ENCODE results near the gene ETF1. TPM values are rescaled to one million over a fixed set of nuclear protein-coding genes. Genes with fewer than 3 reads are reported as not detected.

The ETF1 gene
- polyA plus RNA-seq, 1 experiment = 107 TPM

DNA sequence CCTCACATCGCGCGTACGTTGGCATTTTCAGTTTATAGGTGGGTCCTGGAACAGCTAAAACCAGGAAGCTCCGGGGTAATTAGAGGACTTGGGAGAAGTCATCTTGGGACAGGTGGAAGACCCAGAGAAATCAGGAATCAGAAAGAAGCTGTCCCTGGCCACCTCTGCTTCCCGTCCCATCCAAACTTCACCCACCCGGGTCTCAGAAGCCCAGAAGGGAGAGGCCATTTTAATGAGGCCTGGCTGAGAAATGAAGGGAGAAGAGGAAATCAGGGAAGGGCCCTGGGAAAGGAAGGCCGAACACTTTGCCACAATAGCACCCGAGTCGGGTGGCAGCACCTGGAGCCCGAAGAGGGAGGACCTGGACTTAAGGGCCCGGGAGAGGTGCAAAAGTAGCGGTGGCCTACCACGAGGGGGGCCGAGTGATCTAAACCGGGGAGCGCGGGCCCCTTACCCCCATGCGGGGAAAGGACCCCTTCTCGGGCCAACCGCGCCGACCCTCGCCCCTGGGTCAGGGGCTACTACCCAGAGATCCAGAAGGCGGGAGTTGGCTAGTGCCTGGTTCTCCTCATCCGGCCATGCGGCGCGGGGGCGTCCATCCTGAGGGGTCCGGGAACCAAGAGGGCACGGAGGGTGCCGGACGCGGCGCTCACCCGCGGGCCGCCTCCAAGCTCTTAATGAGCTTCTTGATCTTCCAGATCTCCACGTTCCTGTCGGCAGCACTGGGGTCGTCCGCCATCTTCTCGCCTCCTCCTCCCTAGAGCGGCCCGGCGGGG, 668 bp downstream of the ETF1 start:
- H3K27ac ChIP-seq (ENCODE audit: low read depth, low read length) = peak overlapping the region; percentile 96
- DNase-seq (ENCODE audit: low read depth, low spot score) = no peak
- TF ChIP-seq, protein P1, sequence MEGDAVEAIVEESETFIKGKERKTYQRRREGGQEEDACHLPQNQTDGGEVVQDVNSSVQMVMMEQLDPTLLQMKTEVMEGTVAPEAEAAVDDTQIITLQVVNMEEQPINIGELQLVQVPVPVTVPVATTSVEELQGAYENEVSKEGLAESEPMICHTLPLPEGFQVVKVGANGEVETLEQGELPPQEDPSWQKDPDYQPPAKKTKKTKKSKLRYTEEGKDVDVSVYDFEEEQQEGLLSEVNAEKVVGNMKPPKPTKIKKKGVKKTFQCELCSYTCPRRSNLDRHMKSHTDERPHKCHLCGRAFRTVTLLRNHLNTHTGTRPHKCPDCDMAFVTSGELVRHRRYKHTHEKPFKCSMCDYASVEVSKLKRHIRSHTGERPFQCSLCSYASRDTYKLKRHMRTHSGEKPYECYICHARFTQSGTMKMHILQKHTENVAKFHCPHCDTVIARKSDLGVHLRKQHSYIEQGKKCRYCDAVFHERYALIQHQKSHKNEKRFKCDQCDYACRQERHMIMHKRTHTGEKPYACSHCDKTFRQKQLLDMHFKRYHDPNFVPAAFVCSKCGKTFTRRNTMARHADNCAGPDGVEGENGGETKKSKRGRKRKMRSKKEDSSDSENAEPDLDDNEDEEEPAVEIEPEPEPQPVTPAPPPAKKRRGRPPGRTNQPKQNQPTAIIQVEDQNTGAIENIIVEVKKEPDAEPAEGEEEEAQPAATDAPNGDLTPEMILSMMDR (IDR thresholded peaks at IDR 0.05; ENCODE audit: low read depth, low read length) = 0 out of 2 replicates have a peak, but pooled peaks have one; percentile 13
- H3K27me3 ChIP-seq (ENCODE audit: control insufficient read depth, insufficient read depth, low read length) = no peaks in the 10 kb centered on the region
- CTCF ChIA-PET = interaction anchor here (0.8 to 1.2 kb wide), 2 partner anchors 38 to 93 kb away, joined by 3 to 4 read pairs; no protein-coding TSS in a partner anchor
- peak overlapping the region; percentile 94 for H3K4me3 ChIP-seq (ENCODE audit: low read depth, low read length)
- POLR2A ChIA-PET = interaction anchor here (0.5 to 1.8 kb wide), 15 partner anchors 10 to 751 kb away, joined by 3 to 22 read pairs (median 6); partner anchors contain the start of genes EGR1, HSPA9 and MATR3
- peaks cover 6% of the 10 kb centered on the region; the same call in 1 of the 2 replicates for H3K9me3 ChIP-seq (ENCODE audit: control insufficient read depth, insufficient read depth, low read length)

DNA sequence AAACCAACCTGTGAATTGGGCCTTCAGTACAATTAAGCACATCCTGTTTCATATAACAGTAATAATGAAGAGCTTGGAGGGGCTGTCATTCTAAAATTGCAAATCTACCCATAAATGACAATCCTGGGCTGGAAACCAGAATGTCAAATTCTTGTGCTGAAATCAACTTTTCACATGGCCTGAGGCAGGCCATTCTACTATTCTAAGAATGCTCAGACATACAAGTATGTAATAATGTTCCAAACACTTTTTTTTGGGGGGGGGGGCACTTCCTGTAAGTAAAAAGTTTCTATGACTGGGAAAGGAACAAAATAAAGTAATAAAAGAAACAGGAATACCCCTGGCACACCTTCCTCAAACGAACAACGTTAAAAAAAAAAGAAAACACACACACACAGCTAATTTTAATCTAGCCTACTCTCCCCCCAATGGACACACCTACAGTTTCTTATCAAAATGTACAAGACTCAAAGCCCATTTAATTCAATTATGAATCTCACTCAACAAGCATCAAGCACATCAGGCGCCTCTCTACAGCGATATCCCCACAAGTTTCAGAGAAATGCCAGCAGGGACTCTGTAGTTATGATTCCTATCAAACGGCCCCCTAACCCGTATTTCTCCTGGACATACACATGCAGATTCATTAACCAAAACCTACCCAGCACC, 1.4 kb downstream of the ETF1 start:
- Histone ChIP-seq H3K9me3 (ENCODE audit: control insufficient read depth, insufficient read depth, low read length) (peaks cover 6% of the 10 kb centered on the region; the same call in 1 of the 2 replicates), H3K27ac (ENCODE audit: low read depth, low read length) (peak overlapping the region; percentile 96), H3K27me3 (ENCODE audit: control insufficient read depth, insufficient read depth, low read length) (no peaks in the 10 kb centered on the region), H3K4me3 (ENCODE audit: low read depth, low read length) (peak overlapping the region; percentile 94)
- ChIA-PET POLR2A (interaction anchor here (0.7 kb wide), 1 partner anchor 734 kb away, joined by 3 read pairs; no protein-coding TSS in a partner anchor), CTCF (interaction anchor here (0.7 to 1.2 kb wide), 2 partner anchors 33 to 38 kb away, joined by 3 to 4 read pairs; no protein-coding TSS in a partner anchor)
- TF ChIP-seq, protein P1 (IDR thresholded peaks at IDR 0.05; ENCODE audit: low read depth, low read length) = no peak
- DNase-seq (ENCODE audit: low read depth, low spot score) = no peak

DNA sequence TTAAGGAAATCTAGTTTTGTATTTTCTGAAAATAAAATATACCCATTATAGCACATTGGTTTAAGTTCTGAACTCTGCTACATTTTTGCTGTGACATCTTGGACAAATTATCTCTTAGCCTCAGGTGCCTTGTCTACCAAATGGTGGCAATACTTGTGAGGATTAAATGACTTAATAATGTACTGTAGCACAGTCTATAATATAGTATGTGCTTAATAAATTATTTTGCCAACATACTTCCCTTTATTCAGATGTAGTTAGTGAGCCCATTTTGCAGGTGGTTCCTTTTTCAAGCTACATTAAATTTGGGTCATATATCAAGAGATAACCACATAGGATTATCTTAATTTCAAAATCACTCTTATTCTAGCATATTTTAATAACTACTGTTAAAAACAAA, 3.2 kb downstream of the ETF1 start:
- DNase-seq (ENCODE audit: low read depth, low spot score) = no peak
- H3K27ac ChIP-seq (ENCODE audit: low read depth, low read length) = no peak overlapping the region
- no peak overlapping the region for H3K4me3 ChIP-seq (ENCODE audit: low read depth, low read length)
- no peaks in the 10 kb centered on the region for H3K27me3 ChIP-seq (ENCODE audit: control insufficient read depth, insufficient read depth, low read length)
- peaks cover 6% of the 10 kb centered on the region; the same call in 1 of the 2 replicates for H3K9me3 ChIP-seq (ENCODE audit: control insufficient read depth, insufficient read depth, low read length)
- ChIA-PET POLR2A (no interaction called here), CTCF (no interaction called here)
- TF ChIP-seq, protein P1 (IDR thresholded peaks at IDR 0.05; ENCODE audit: low read depth, low read length) = no peak

DNA sequence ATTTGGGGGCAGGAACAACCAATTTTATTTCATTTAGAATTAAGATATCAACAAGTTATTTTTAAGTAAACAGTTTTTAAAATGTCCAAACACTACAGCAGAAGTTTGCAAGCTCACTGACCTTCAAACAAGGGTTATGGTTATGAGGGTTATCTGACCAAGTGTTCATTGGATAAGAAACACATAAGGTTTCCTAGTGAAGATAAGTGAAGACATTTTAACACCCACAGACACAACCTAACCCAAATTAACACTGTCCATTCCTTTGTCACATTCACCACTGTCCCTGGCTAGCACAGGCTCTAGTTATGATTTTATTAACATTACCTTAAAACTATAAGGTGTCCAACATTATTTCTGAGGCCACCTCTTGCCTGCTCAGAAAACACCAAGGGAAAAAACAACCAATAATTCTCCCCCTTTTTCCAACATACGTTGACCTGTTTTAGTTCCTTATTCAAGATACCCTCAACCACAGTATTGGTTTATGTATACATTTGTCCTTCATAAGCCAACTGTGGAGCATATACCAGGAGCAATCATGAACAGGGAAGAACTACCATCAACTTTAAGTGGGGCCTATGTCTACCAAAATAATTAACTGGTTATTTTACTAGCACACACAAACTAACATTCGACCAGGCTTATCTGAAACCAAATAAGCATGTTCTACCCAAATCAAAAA, 4.0 kb downstream of the ETF1 start:
- TF ChIP-seq, protein P1 (IDR thresholded peaks at IDR 0.05; ENCODE audit: low read depth, low read length) = no peak
- CTCF ChIA-PET = no interaction called here
- DNase-seq (ENCODE audit: low read depth, low spot score) = no peak
- Histone ChIP-seq H3K27me3 (ENCODE audit: control insufficient read depth, insufficient read depth, low read length) (no peaks in the 10 kb centered on the region), H3K4me3 (ENCODE audit: low read depth, low read length) (no peak overlapping the region), H3K27ac (ENCODE audit: low read depth, low read length) (no peak overlapping the region), H3K9me3 (ENCODE audit: control insufficient read depth, insufficient read depth, low read length) (peaks cover 6% of the 10 kb centered on the region; the same call in 1 of the 2 replicates)
- POLR2A ChIA-PET = no interaction called here

Measured in AG04450 (cell line).